ENCODE data around the gene TAS2R60. TPM values are rescaled to one million over a fixed set of nuclear protein-coding genes. Genes with fewer than 3 reads are reported as not detected.

TAS2R60 gene
- total and polyA plus RNA-seq, 2 experiments from 2014 or later, result 0.37 to 4.0 TPM

DNA sequence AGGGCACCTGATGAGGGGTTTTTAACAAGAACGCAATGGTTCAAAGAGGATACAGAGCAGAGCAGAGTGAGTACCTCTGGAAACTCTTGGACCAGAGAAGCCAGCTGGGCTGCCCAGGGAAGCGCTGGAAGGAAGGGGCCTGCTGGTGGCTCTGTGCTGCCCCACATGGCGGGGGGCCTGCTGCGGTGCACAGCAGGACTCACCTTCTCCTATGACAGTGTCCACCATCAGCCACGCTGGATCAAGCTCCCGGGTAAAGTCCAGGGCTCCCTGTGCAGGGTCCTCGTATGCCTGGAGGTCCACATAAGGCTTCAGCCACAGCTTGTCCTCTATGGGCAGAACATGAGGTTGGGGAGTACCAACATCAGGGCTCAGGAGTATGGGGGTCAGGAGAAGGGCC, 47.1 kb upstream of the TAS2R60 start (continued):
- TF ChIP-seq, protein P1, sequence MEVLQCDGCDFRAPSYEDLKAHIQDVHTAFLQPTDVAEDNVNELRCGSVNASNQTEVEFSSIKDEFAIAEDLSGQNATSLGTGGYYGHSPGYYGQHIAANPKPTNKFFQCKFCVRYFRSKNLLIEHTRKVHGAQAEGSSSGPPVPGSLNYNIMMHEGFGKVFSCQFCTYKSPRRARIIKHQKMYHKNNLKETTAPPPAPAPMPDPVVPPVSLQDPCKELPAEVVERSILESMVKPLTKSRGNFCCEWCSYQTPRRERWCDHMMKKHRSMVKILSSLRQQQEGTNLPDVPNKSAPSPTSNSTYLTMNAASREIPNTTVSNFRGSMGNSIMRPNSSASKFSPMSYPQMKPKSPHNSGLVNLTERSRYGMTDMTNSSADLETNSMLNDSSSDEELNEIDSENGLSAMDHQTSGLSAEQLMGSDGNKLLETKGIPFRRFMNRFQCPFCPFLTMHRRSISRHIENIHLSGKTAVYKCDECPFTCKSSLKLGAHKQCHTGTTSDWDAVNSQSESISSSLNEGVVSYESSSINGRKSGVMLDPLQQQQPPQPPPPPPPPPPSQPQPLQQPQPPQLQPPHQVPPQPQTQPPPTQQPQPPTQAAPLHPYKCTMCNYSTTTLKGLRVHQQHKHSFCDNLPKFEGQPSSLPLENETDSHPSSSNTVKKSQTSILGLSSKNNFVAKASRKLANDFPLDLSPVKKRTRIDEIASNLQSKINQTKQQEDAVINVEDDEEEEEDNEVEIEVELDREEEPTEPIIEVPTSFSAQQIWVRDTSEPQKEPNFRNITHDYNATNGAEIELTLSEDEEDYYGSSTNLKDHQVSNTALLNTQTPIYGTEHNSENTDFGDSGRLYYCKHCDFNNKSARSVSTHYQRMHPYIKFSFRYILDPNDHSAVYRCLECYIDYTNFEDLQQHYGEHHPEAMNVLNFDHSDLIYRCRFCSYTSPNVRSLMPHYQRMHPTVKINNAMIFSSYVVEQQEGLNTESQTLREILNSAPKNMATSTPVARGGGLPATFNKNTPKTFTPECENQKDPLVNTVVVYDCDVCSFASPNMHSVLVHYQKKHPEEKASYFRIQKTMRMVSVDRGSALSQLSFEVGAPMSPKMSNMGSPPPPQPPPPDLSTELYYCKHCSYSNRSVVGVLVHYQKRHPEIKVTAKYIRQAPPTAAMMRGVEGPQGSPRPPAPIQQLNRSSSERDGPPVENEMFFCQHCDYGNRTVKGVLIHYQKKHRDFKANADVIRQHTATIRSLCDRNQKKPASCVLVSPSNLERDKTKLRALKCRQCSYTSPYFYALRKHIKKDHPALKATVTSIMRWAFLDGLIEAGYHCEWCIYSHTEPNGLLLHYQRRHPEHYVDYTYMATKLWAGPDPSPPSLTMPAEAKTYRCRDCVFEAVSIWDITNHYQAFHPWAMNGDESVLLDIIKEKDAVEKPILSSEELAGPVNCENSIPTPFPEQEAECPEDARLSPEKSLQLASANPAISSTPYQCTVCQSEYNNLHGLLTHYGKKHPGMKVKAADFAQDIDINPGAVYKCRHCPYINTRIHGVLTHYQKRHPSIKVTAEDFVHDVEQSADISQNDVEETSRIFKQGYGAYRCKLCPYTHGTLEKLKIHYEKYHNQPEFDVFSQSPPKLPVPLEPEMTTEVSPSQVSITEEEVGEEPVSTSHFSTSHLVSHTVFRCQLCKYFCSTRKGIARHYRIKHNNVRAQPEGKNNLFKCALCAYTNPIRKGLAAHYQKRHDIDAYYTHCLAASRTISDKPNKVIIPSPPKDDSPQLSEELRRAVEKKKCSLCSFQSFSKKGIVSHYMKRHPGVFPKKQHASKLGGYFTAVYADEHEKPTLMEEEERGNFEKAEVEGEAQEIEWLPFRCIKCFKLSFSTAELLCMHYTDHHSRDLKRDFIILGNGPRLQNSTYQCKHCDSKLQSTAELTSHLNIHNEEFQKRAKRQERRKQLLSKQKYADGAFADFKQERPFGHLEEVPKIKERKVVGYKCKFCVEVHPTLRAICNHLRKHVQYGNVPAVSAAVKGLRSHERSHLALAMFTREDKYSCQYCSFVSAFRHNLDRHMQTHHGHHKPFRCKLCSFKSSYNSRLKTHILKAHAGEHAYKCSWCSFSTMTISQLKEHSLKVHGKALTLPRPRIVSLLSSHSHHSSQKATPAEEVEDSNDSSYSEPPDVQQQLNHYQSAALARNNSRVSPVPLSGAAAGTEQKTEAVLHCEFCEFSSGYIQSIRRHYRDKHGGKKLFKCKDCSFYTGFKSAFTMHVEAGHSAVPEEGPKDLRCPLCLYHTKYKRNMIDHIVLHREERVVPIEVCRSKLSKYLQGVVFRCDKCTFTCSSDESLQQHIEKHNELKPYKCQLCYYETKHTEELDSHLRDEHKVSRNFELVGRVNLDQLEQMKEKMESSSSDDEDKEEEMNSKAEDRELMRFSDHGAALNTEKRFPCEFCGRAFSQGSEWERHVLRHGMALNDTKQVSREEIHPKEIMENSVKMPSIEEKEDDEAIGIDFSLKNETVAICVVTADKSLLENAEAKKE (CRISPR knock-in tag; IDR thresholded peaks at IDR 0.05), result no peak
- no peak for TF ChIP-seq EZH2 (IDR thresholded peaks at IDR 0.05; ENCODE audit: low read depth, unreplicated experiment)
- no peak for TF ChIP-seq EZH2phosphoT487 (IDR thresholded peaks at IDR 0.05; ENCODE audit: unreplicated experiment)
- no peak for TF ChIP-seq NANOG (IDR thresholded peaks at IDR 0.05; ENCODE audit: borderline replicate concordance)
- TF ChIP-seq REST (IDR thresholded peaks at IDR 0.05; ENCODE audit: unreplicated experiment), result no peak
- no peak for TF ChIP-seq ZNF114 (CRISPR knock-in tag; IDR thresholded peaks at IDR 0.05)
- no peak for TF ChIP-seq JUNB (IDR thresholded peaks at IDR 0.05; ENCODE audit: unreplicated experiment)
- no peak for TF ChIP-seq ETS1 (IDR thresholded peaks at IDR 0.05)
- TF ChIP-seq STAT1 (IDR thresholded peaks at IDR 0.05; ENCODE audit: unreplicated experiment), result no peak
